Activated CD4-positive, alpha-beta T cell treated with anti-CD3 and anti-CD28 coated beads, Interleukin-2, amount 50 U/mL, for 16 hours (primary cell): ENCODE measurements around the gene PARD3.
"Not testable (repeated sequence)": the region's sequence is repeated elsewhere in the genome, so short reads cannot be mapped to it uniquely, and the experiment has no call there.

Experiments
- DNase-seq: peaks from one replicate; pipeline ENCODE4 v3.0.0-alpha.2; 2020

Gene PARD3

GRCh38 chr10:34677132-34677531 lies 138.0 kb downstream of the PARD3 start:
- no peak for DNase-seq

DNA sequence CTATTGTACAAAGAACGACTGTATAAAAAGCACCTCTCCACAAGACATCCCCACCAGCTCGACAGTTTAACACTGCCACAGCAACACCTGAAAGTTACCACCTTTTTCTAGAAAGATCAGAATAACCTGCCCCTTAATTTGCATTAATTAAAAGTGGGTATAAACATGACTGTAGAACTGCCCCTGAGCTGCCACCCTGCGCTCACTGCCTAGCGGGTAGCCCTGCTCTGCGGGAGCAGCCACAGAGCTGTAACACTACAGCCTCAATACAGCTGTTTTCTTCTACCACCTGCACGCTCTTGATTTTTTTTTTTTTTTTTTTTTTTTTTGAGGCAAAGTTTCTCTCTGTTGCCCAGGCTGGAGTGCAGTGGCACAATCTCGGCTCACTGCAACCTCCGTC lies 140.9 kb downstream of the PARD3 start:
- no peak for DNase-seq

DNA sequence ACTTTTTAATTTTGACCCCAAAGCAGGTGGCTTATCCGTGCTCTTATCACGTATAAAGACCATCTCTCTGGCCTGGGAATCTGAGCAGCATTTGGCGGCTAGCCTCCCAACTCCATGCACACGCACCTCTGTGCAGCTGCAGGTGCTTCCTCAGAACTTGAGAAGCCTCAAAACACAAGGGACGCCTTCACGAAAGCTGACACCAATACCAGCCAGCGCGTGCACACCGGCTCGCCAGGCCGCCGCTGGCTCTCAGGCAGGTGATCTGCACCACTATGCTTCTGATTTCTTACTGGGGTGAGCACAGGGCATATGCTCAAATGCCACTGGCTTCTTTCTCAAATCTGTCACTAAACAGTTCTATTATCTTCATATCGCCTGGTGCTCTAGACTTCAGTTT lies 145.0 kb downstream of the PARD3 start:
- DNase-seq, result no peak

GRCh38 chr10:34669079-34669478 lies 146.0 kb downstream of the PARD3 start:
- DNase-seq, result no peak

- no peak for DNase-seq
Measured at GRCh38 chr10:34667177-34667576, 147.9 kb downstream of the PARD3 start.

GRCh38 chr10:34666008-34666704 lies 148.9 kb downstream of the PARD3 start:
- peak; percentile 27 for DNase-seq

DNA sequence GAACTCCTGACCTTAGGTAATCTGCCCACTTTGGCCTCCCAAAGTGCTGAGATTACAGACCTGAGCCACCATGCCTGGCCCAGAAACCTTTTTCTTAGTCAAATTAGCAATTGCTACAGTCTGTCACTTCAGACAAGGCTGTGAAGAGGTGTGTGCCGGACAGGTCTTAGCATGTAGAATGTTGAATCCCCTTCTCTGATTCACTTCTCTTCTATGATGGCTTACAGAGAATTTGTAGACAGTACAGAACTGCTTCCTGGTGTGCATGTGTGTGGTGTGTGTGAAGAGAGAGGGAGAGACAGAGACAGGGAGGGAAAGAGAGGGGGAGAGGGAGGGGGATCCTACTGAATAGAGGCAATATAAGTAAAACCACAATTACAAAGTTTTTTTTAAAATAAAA lies 150.4 kb downstream of the PARD3 start:
- no peak for DNase-seq

GRCh38 chr10:34661580-34661979 lies 153.5 kb downstream of the PARD3 start:
- DNase-seq, result no peak

DNA sequence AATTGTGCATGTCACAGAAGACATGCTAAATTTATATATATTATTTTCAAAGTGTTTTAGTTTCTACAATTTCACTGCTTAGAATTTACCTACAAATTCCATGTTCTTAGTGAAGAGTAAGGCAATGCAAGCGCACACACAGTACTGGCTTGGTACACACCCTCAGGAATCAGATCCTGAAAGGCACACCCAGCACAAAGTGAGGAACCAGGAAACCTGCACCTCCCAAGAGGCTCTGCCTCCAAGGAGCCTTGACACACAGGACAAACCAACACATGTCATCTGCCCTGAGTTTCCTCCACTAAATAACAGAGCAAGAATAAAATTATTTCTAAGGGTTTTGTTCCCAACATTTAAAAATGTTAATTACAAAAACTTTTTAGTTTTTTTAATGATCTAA lies 156.2 kb downstream of the PARD3 start:
- no peak for DNase-seq

DNA sequence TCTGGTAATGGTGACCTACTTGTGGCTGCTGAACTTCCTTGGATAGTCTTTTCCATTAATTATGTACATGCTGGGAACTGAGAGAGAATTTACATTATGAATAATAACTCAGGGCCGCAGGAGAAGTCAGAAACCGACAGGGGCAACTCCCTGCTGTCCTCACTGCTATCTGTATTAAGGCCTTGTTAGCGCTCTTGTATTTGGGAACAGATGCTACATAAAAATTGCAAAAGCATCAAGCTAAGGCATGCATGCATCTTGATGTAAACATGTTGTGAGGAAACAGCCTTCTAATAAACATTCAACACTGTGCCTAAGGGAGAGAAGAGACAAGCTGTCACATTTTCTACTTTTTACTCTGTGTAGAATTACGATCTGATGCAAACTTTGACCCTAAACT lies 158.4 kb downstream of the PARD3 start:
- no peak for DNase-seq

DNA sequence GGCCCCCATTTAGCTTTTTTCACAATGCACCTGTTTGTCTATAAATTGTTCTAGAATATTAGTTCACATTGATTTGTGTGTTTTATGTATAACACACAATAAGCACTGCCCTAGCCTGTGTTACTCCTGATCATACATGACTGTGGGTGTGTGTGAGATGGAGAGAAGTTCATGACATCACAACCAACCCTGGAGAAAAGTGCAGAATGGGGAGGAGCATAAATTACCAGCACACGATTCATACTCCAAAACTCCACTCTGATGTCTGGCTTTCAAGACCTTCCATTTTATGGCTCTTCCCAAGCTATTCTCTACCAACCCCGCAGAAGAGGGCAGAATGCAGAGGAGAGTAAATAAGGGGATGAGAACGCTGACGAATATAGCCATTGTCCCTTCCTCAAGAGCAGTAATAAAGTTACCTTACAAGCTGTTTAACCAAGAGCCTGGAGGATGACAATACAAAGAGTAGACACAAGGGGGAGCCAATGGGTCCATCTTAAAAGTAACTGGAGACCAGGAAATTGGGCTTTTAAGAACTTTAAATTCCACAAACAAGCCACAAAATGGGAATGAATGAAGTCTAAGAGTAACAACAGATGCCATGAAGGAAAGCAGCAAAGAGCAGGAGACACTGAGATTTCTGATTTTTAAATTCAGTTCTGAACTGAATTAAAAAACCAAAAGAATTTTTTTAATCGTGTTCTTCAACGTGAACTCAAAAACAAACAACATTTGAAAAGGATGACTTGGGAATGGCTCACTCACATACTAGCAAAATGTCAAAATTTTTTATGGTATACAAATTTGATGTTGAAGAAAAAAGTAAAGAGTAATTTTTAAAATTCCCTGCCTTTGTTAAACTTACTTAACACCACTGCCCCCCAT lies 159.6 kb downstream of the PARD3 start:
- DNase-seq, result peak; percentile 56

GRCh38 chr10:34654211-34654610 lies 160.9 kb downstream of the PARD3 start:
- DNase-seq, result no peak

DNA sequence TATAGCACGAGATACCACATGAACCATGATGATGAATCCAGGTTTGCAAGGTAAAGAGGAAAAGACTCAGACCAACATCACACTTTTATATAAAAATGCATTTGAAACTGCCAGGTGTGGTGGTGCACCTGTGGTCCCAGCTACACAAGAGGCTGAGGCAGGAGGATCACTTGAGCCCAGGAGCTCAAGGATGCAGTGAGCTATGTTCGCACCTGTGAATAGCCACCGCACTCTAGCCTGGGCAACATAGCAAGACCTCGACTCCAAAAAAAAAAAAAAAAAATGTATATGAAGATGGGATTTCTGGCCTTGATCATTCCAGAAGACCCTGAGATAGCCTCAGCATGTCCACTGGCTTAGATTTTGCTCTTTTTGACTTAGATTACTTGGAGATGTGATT lies 161.6 kb downstream of the PARD3 start:
- no peak for DNase-seq

DNA sequence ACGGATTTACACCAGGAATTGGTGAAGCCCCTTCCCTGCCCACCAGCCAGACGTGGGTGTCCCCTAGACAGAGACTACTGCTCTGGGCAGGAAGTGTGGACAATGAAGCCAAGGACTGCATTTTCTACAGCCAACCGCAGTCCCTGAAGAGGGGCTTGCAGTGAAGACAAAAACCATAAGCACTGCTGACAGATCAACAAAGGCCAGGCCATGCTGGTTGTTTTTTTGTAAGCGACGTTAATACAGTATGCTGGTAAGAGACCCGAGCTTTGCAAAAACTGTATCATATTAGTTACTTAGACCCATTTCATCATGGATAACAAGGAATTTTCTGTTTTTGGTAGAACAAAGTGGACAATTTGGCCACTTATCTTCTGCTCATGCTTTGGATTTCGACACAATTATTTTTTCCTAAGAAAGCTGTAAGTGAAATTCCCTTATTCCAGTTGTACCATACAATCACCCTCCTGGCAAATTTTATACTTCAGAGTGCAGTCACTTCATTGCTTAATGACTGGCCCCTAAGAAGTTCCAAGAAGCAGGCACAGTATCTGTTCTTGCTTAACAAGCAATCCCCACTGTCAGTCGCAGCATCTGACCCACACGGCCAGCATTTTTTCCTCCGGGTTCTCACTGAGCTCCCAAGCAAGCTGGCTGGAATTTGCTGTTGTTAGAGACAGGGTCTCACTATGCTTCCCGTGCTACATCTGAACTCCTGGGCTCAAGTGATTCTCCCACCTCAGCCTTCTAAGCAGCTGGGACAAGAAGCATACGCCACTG lies 163.5 kb downstream of the PARD3 start:
- no peak for DNase-seq

DNA sequence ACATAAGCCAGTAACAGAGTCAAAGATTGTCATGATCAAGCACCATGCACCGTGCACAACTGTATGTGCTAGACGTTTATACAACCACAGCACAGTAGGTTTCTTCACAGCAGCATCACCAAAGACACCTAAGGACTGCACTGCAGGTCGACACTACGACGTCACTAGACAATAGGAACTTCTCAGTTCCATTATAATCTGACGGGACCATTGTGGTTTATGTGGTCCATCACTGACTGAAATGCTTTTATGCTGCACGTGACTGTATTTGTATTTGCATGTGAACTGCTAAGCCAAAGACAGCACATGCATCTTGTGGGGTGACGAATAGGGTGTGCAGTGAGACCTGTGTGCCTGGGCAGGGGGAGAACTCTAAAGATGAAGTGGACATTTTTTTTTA lies 164.9 kb downstream of the PARD3 start:
- DNase-seq, result no peak

DNA sequence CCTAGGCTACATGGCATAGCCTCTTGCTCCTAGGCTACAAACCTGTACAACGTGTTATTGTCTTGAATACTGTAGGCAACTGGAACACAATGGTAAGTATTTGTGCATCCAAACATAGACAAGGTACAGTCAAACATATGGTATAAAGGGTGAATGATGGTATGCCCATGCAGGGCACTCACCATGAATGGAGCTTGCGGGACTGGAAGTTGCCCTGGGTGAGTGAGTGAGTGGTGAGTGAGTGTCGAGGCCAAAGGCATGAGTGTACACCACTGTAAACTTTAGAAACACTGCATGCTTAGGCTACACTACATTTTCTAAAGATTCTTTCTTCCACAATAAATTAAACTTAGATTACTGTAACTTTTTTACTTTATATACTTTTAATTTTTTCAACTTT lies 165.7 kb downstream of the PARD3 start:
- DNase-seq, result no peak

- no peak for DNase-seq
Measured at GRCh38 chr10:34648919-34649318, 166.2 kb downstream of the PARD3 start.

DNA sequence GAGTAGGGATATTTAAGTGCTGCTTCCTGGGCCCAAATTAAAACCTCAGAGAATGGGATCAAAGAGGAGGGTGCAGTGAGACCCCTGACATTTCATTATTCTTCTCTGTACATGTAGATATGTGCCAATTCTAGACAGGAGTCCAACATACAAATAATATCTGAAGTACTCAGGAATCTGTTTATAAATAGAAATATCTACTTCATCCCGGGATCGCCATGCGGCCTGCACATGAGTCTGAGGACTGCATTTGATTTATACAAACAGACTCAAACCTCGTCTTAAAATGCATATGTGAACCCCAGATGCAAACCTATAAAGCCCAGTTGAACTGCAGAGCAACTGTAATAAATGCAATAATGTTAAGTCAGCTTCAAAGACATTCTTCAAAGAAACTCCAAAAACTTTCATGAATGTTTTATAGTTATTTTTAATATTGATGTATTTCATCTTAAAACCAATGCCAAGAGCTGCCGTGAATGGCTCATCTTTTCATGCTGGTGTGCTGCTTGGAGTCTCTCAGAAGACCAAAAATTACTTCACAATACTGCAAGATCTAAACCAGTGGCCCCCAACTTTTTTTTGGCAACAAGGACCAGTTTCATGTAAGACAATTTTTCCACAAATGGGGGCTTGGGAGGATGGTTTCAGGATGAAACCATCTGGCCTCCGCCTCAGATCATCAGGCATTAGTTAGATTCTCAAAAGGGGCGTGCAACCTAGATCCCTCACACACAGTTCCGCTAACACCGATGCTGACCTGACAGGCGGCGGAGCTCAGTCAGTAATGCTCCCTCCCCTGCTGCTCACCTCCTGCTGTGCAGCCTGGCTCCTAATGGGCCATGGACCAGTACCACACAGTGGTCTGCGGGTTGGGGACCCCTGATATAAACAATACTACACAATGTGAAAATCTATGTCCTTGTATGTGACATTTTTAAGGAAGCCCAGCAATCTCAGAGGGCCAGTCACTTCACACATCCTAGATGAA lies 166.9 kb downstream of the PARD3 start:
- DNase-seq, result no peak

- DNase-seq, result no peak
Measured at GRCh38 chr10:34647160-34647559, 167.9 kb downstream of the PARD3 start.

- DNase-seq, result no peak
Measured at GRCh38 chr10:34646331-34646730, 168.8 kb downstream of the PARD3 start.

DNA sequence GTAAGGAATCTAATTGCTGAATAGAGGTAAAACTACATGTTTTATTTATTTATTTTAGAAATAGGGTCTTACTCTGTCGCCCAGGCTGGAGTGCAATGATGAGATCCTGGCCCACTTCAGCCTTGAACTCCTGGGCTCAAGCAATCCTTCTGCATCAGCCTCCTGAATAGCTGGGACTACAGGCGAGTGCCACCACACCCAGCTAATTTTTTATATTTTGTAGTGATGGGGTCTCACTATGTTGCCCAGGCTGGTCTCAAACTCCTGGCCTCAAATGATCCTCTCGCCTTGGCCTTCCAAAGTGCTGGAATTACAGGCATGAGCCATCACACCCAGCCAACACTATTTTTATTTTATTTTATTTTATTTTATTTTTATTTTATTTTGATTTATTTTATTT lies 170.3 kb downstream of the PARD3 start:
- not testable (repeated sequence) for DNase-seq

DNA sequence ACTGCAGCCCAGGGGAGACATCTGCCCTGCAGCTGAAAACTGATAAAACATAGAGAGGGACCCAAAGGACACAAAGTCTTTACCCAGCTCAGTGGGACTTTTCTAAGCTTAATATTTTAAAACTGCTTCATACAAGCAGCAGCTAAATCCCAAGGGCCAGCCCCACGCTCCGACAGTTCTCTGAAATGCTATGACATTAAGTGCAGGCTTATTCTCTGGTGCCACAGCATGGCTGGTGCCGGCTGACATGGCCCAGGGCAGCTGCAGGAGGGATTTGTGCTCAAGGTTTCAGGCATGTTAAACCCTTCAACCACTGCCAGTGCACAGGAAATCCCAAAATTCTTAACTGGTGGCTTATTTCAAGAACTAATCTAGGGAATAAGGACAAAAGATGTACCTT lies 170.9 kb downstream of the PARD3 start:
- DNase-seq, result no peak
